HCT116 (cell line): Measurements from ENCODE around the gene GLCE. TPM values are rescaled to one million over a fixed set of nuclear protein-coding genes. Genes with fewer than 3 reads are reported as not detected.

ENCODE experiments used
- ATAC-seq: fragments of 200-7000 bp; cut with Tn5 transposase; 2 replicates; pipeline ENCODE4 v1.9.1; 2020; ENCODE audit warnings: mild to moderate bottlenecking, moderate library complexity
- BruUV-seq: library from RNA; stranded (reverse); fragments of 400-500 nt; replicated peaks from 2 replicates; lab custom pipeline; 2021; lab: Mats Ljungman, UMichigan
- CTCF ChIA-PET: fragments of 300-600 bp; sonication (Branson Sonifier 250); formaldehyde crosslinking; loops from one replicate; lab custom pipeline; 2021; ENCODE audit warnings: antibody characterized with exemption; lab: Charles Lee
- POLR2A ChIA-PET: fragments of 300-600, 350-600 bp; sonication (Branson Sonifier 250); formaldehyde crosslinking; loops from one replicate; lab custom pipeline; 2021; ENCODE audit warnings: antibody characterized with exemption; lab: Charles Lee
- RAD21 ChIA-PET, 2 experiments: fragments of 300-600 bp; sonication (Branson Sonifier 250); formaldehyde crosslinking; loops; one replicate each; lab custom pipeline; 2023; ENCODE audit warnings: low total read pairs in 2 of 2; ENCODE audit not compliant: uncharacterized antibody in 2 of 2, unreplicated experiment in 2 of 2, low non-redundant PET in 1 of 2; lab: Charles Lee
- DNase-seq: peaks from one replicate; pipeline ENCODE4 v3.0.0-alpha.2; 2010; ENCODE audit warnings: low read depth, low spot score
- H2AFZ ChIP-seq: fragments of 200-600 bp; shearing (Covaris generic), sonication (generic); 2 replicates; pipeline ENCODE4 v1.6.1; 2017; ENCODE audit warnings: low read depth, mixed run types, mixed read lengths, antibody characterized with exemption, low read length; ENCODE audit not compliant: poor library complexity, severe bottlenecking
- H3K27ac ChIP-seq: 2 replicates; pipeline ENCODE4 v1.5.1; 2012; ENCODE audit warnings: low read depth, low read length
- H3K27me3 ChIP-seq: fragments of 200-600 bp; sonication (generic); 2 replicates; pipeline ENCODE4 v1.6.1; 2016; ENCODE audit warnings: mixed run types, low read length, mixed read lengths; ENCODE audit not compliant: insufficient read depth
- H3K36me3 ChIP-seq, 2 experiments: fragments of 200-500 bp in 1 of 2; fragments of 200-600 bp in 1 of 2; sonication (Bioruptor generic) in 1 of 2; sonication (generic) in 1 of 2; 2 replicates each; pipeline versions ENCODE4 v1.5.1 to v1.6.1; 2014 to 2016; ENCODE audit warnings: low read length in 2 of 2, inconsistent platforms in 1 of 2, mixed read lengths in 1 of 2, mixed run types in 1 of 2; ENCODE audit not compliant: insufficient read depth in 2 of 2, control insufficient read depth in 1 of 2
- H3K4me1 ChIP-seq, 2 experiments: fragments of 200-600 bp in 1 of 2; sonication (generic) in 1 of 2; 2 replicates each; pipeline versions ENCODE4 v1.5.1 to v1.6.1; 2012 to 2017; ENCODE audit warnings: low read length in 2 of 2, inconsistent platforms in 1 of 2, mild to moderate bottlenecking in 1 of 2, mixed read lengths in 1 of 2, mixed run types in 1 of 2, moderate library complexity in 1 of 2; ENCODE audit not compliant: insufficient read depth in 2 of 2, control insufficient read depth in 1 of 2
- H3K4me2 ChIP-seq: fragments of 200-600 bp; sonication (generic); 2 replicates; pipeline ENCODE4 v1.6.1; 2017; ENCODE audit warnings: mixed run types, low read length, mixed read lengths
- H3K4me3 ChIP-seq, 2 experiments: fragments of 200-600 bp in 1 of 2; sonication (generic) in 1 of 2; replicated peaks in 1 of 2; 2 replicates each; pipeline ENCODE4 v1.5.1; 2011 to 2016; ENCODE audit warnings: low read length in 2 of 2, control low read depth in 1 of 2, low read depth in 1 of 2, mild to moderate bottlenecking in 1 of 2, mixed read lengths in 1 of 2, mixed run types in 1 of 2
- H3K79me2 ChIP-seq: fragments of 200-600 bp; sonication (generic); 2 replicates; pipeline ENCODE4 v1.6.1; 2017; ENCODE audit warnings: mild to moderate bottlenecking, mixed run types, low read length, moderate library complexity, mixed read lengths; ENCODE audit not compliant: insufficient read depth
- H3K9ac ChIP-seq: fragments of 200-600 bp; sonication (generic); 2 replicates; pipeline ENCODE4 v1.6.1; 2016; ENCODE audit warnings: low read length, mixed read lengths
- H3K9me2 ChIP-seq: fragments of 200-600 bp; sonication (generic), shearing (Covaris generic); 2 replicates; pipeline ENCODE4 v1.6.1; 2017; ENCODE audit warnings: mixed run types, mild to moderate bottlenecking, moderate library complexity; ENCODE audit not compliant: insufficient read depth
- H3K9me3 ChIP-seq, 2 experiments: fragments of 200-500 bp in 1 of 2; fragments of 200-600 bp in 1 of 2; sonication (Bioruptor generic) in 1 of 2; sonication (generic) in 1 of 2; 2 replicates each; pipeline ENCODE4 v1.6.1; 2014 to 2017; ENCODE audit warnings: low read length in 2 of 2, mixed read lengths in 2 of 2, inconsistent platforms in 1 of 2, low read depth in 1 of 2, mild to moderate bottlenecking in 1 of 2, mixed run types in 1 of 2, moderate library complexity in 1 of 2; ENCODE audit not compliant: control insufficient read depth in 1 of 2, insufficient read depth in 1 of 2
- H4K20me1 ChIP-seq: fragments of 200-600 bp; sonication (generic), shearing (Covaris generic); 2 replicates; pipeline ENCODE4 v1.6.1; 2017; ENCODE audit warnings: mixed run types, mild to moderate bottlenecking, moderate library complexity; ENCODE audit not compliant: insufficient read depth
- CEBPB ChIP-seq: IDR thresholded peaks from 2 replicates; pipeline ENCODE4 v1.6.1; 2012; ENCODE audit warnings: low read depth
- CTCF ChIP-seq, 3 experiments: fragments of 200-600 bp in 1 of 3; sonication (generic) in 1 of 3; IDR thresholded peaks in 2 of 3; conservative IDR thresholded peaks in 1 of 3; 2 replicates each; pipeline ENCODE4 v1.5.1; 2012 to 2017; ENCODE audit warnings: low read depth in 2 of 3, low read length in 2 of 3, antibody characterized with exemption in 1 of 3, borderline replicate concordance in 1 of 3, control low read depth in 1 of 3, mild to moderate bottlenecking in 1 of 3, mixed read lengths in 1 of 3, mixed run types in 1 of 3, moderate library complexity in 1 of 3; ENCODE audit not compliant: insufficient read depth in 1 of 3
- ELF1 ChIP-seq: IDR thresholded peaks from 2 replicates; pipeline ENCODE4 v1.6.1; 2012; ENCODE audit warnings: low read depth, borderline replicate concordance
- FOSL1 ChIP-seq: IDR thresholded peaks from 2 replicates; pipeline ENCODE4 v1.6.1; 2012; ENCODE audit warnings: low read depth
- JUND ChIP-seq: IDR thresholded peaks from 2 replicates; pipeline ENCODE4 v1.6.1; 2012
- MAX ChIP-seq: IDR thresholded peaks from 2 replicates; pipeline ENCODE4 v1.6.1; 2012
- POLR2A ChIP-seq: IDR thresholded peaks from 2 replicates; pipeline ENCODE4 v1.7.0; 2011; ENCODE audit warnings: borderline replicate concordance; ENCODE audit not compliant: insufficient read depth, insufficient read length; ENCODE audit errors: extremely low read depth
- POLR2AphosphoS5 ChIP-seq: IDR thresholded peaks from 2 replicates; pipeline ENCODE4 v1.6.1; 2011; ENCODE audit warnings: mild to moderate bottlenecking, low read depth, low read length, moderate library complexity
- REST ChIP-seq: IDR thresholded peaks from 2 replicates; pipeline ENCODE4 v1.6.1; 2012; ENCODE audit warnings: low read depth
- SP1 ChIP-seq: IDR thresholded peaks from 2 replicates; pipeline ENCODE4 v1.6.1; 2012; ENCODE audit warnings: low read depth
- SRF ChIP-seq: IDR thresholded peaks from 2 replicates; pipeline ENCODE4 v1.6.1; 2012; ENCODE audit warnings: low read depth
- intact Hi-C: fragments of 100-400 bp; cut with micrococcal nuclease; formaldehyde crosslinking; loops from 2 replicates; pipeline ENCODE4 v1.10.0; 2022
- total RNA-seq: library from RNA; stranded (reverse); gene quantifications from one replicate; pipeline ENCODE4 v1.2.1, GENCODE V29; 2021; ENCODE audit not compliant: unreplicated experiment

Gene GLCE
- total RNA-seq, 1 experiment from 2014 or later: 22.2 TPM

GRCh38 chr15:69303337-69304181, 143.1 kb downstream of the GLCE start:
- peak overlapping the region; percentile 73 for H3K4me2 ChIP-seq
- H3K9me3 ChIP-seq: no peaks in the 10 kb centered on the region
- CTCF ChIA-PET: interaction anchor here (0.6 to 1.1 kb wide), 3 partner anchors 33 to 269 kb away, joined by 3 to 6 read pairs (median 3); no protein-coding TSS in a partner anchor
- DNase-seq: no peak
- H3K4me1 ChIP-seq: peaks cover 34 to 71% of the 10 kb centered on the region in 2 experiments
- H3K27me3 ChIP-seq: no peaks in the 10 kb centered on the region
- TF ChIP-seq CEBPB (no peak), CTCF (IDR thresholded peaks at IDR 0.05 in 2 of 3, conservative IDR thresholded peaks at IDR 0.05 in 1 of 3; ENCODE audit: borderline replicate concordance in 1 of 3, insufficient read depth in 1 of 3, low read depth in 2 of 3, low read length in 2 of 3) (peak in 2 of 3 experiments; percentile 39 to 65; a peak in 4 of 6 replicates)
- POLR2A ChIA-PET: no interaction called here
- no peaks in the 10 kb centered on the region for H4K20me1 ChIP-seq
- no peaks in the 10 kb centered on the region for H3K9me2 ChIP-seq
- peaks cover 39% of the 10 kb centered on the region for H3K79me2 ChIP-seq
- intact Hi-C loops: loop anchor here (1.0 kb wide), 1 partner anchor 38 kb away; no protein-coding TSS in a partner anchor
- no peak overlapping the region for H2AFZ ChIP-seq
- H3K4me3 ChIP-seq: no peak overlapping the region
- peak overlapping the region; percentile 15 for H3K27ac ChIP-seq
- no TSS peak for BruUV-seq
- RAD21 ChIA-PET: no interaction called here
- peaks cover 0 to 6% of the 10 kb centered on the region in 2 experiments; a peak in 1 of 4 replicates for H3K36me3 ChIP-seq
- H3K9ac ChIP-seq: no peak overlapping the region
- no peak for ATAC-seq

GRCh38 chr15:69304182-69304545, 143.7 kb downstream of the GLCE start:
- Histone ChIP-seq H3K9ac (no peak overlapping the region), H3K9me2 (no peaks in the 10 kb centered on the region), H3K4me3 (no peak overlapping the region), H3K9me3 (no peaks in the 10 kb centered on the region), H3K27ac (peak overlapping the region; percentile 15), H4K20me1 (no peaks in the 10 kb centered on the region), H3K79me2 (peaks cover 45% of the 10 kb centered on the region), H2AFZ (no peak overlapping the region), H3K4me2 (peak overlapping the region; percentile 73), H3K27me3 (no peaks in the 10 kb centered on the region), H3K4me1 (peaks cover 33 to 69% of the 10 kb centered on the region in 2 experiments), H3K36me3 (peaks cover 0 to 6% of the 10 kb centered on the region in 2 experiments; a peak in 1 of 4 replicates)
- DNase-seq: peak; percentile 35
- CTCF ChIA-PET: interaction anchor here (1.1 kb wide), 1 partner anchor 269 kb away, joined by 6 read pairs; no protein-coding TSS in a partner anchor
- RAD21 ChIA-PET: no interaction called here
- intact Hi-C loops: no loop called here
- no peak; the same call in 1 of the 2 replicates for TF ChIP-seq FOSL1
- TF ChIP-seq JUND: no peak
- no peak for TF ChIP-seq MAX
- no peak for TF ChIP-seq POLR2AphosphoS5
- no peak for TF ChIP-seq POLR2A
- TF ChIP-seq REST: no peak
- no peak for TF ChIP-seq ELF1
- no peak for TF ChIP-seq SRF
- peak; percentile 90 for TF ChIP-seq CEBPB
- peak; percentile 67 for TF ChIP-seq SP1
- no peak for ATAC-seq
- POLR2A ChIA-PET: no interaction called here
- BruUV-seq: no TSS peak
